PC-9 (cell line): ENCODE results near the gene SH3RF3. TPM values are rescaled to one million over a fixed set of nuclear protein-coding genes. Genes with fewer than 3 reads are reported as not detected.

Experiments
- BruUV-seq: library from RNA; stranded (reverse); fragments of 400-500 nt; replicated peaks from 2 replicates; lab custom pipeline; 2021; lab: Mats Ljungman, UMichigan
- CTCF ChIA-PET: fragments of 300-600 bp; sonication (Branson Sonifier 250); formaldehyde crosslinking; loops from one replicate; lab custom pipeline; 2022; ENCODE audit warnings: antibody characterized with exemption; lab: Charles Lee
- POLR2A ChIA-PET: fragments of 300-600 bp; sonication (Branson Sonifier 250); formaldehyde crosslinking; loops from one replicate; lab custom pipeline; 2022; ENCODE audit warnings: antibody characterized with exemption; ENCODE audit not compliant: unreplicated experiment; lab: Charles Lee
- DNase-seq, 2 experiments: peaks; one replicate each; pipeline versions ENCODE4 v3.0.0 to v3.0.0-alpha.2; 2015 to 2022; ENCODE audit warnings: mixed read lengths in 1 of 2
- H2AFZ ChIP-seq: fragments of 200-600 bp; sonication (generic); 2 replicates; pipeline ENCODE4 v1.8.1; 2017; ENCODE audit warnings: antibody characterized with exemption
- H3F3A ChIP-seq: fragments of 200-600 bp; sonication (generic); 2 replicates; pipeline ENCODE4 v1.8.1; 2017; ENCODE audit warnings: antibody characterized with exemption, mild to moderate bottlenecking, low read depth; ENCODE audit not compliant: insufficient read depth
- H3K27ac ChIP-seq: fragments of 200-600 bp; sonication (generic); 2 replicates; pipeline ENCODE4 v1.6.1; 2016; ENCODE audit warnings: mixed run types
- H3K27me3 ChIP-seq: fragments of 200-600 bp; sonication (generic); 2 replicates; pipeline ENCODE4 v1.6.1; 2016; ENCODE audit warnings: low read depth, mixed run types; ENCODE audit not compliant: insufficient read depth
- H3K36me3 ChIP-seq: fragments of 200-600 bp; sonication (generic); 2 replicates; pipeline ENCODE4 v1.6.1; 2016; ENCODE audit warnings: low read depth, mixed run types
- H3K4me1 ChIP-seq: fragments of 200-600 bp; sonication (generic); replicated peaks from 2 replicates; pipeline ENCODE4 v1.6.1; 2016; ENCODE audit warnings: mixed run types; ENCODE audit not compliant: insufficient read depth
- H3K4me2 ChIP-seq: fragments of 200-600 bp; sonication (generic); 2 replicates; pipeline ENCODE4 v1.6.1; 2017; ENCODE audit warnings: mixed run types
- H3K4me3 ChIP-seq: fragments of 200-600 bp; sonication (generic); 2 replicates; pipeline ENCODE4 v1.6.1; 2016; ENCODE audit warnings: mixed run types
- H3K79me2 ChIP-seq: fragments of 200-600 bp; sonication (generic); 2 replicates; pipeline ENCODE4 v1.6.1; 2017; ENCODE audit warnings: low read depth, mixed run types
- H3K9me2 ChIP-seq: fragments of 200-600 bp; sonication (generic); 2 replicates; pipeline ENCODE4 v1.8.1; 2017; ENCODE audit warnings: mild to moderate bottlenecking; ENCODE audit not compliant: insufficient read depth
- H3K9me3 ChIP-seq: fragments of 200-600 bp; sonication (generic); 2 replicates; pipeline ENCODE4 v1.8.1; 2016; ENCODE audit warnings: low read depth; ENCODE audit not compliant: insufficient read depth
- H4K20me1 ChIP-seq: fragments of 200-600 bp; sonication (generic); 2 replicates; pipeline ENCODE4 v1.8.1; 2017; ENCODE audit not compliant: insufficient read depth
- EZH2 ChIP-seq: fragments of 200-600 bp; sonication (generic); IDR thresholded peaks from 2 replicates; pipeline ENCODE4 v1.8.0; 2017; ENCODE audit warnings: antibody characterized with exemption, low read depth
- intact Hi-C: fragments of 100-400 bp; cut with micrococcal nuclease; formaldehyde crosslinking; loops from one replicate; pipeline ENCODE4 v1.10.0; 2022; ENCODE audit not compliant: unreplicated experiment
- total RNA-seq: library from RNA; stranded (reverse); gene quantifications from 2 replicates; pipeline ENCODE4 v1.2.3, GENCODE V29; 2021
- TF ChIP-seq, protein P1 (sequence below): fragments of 200-600 bp; sonication (generic); conservative IDR thresholded peaks from 2 replicates; pipeline ENCODE4 v1.6.1; 2017; ENCODE audit warnings: mixed run types, antibody characterized with exemption, mild to moderate bottlenecking, moderate library complexity

Gene SH3RF3
- total RNA-seq, 1 experiment from 2014 or later = 6.1 TPM

DNA sequence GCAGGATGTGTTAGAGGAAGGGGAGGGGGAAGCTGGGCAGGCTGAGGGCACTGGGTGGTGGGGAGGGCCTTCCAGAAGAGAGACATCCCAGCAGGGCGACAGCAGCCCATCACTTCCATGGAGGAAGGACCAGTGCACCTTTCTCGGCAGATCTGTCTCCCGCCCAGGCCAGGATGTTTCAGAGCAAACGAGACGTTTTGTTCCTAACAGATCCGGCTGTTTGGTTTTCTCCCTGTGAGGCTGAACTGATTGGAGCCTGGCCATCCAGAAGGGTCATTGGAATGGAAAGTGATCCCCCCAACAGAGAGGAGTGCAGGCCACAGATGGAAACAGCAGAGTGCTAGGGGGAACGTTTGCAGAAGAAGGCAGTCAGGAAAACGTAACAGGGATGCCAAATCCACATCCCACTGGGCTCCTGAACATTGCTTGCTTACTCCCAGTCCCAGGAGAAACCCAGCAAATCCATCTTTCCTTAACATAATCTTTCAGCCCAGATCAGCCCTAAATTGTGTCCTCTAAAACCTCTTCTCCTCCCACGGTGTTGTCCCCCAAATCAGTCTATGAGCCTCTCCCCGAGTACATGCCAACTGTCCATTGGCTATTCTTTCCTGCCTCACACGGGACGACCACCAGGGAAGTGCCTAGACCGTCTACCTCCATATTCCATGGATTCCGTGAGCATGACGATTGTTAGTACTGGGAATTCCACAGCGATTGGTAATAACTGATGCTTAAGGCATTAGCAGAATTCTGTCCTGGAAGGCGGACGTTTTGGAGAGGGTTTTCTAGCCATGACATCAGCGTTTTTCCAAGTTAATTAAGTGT, 357.9 kb downstream of the SH3RF3 start:
- Histone ChIP-seq H4K20me1 (no peaks in the 10 kb centered on the region), H3K27me3 (no peaks in the 10 kb centered on the region), H3K4me2 (no peak overlapping the region), H3K4me1 (no peaks in the 10 kb centered on the region), H3K79me2 (no peaks in the 10 kb centered on the region), H3K27ac (no peak overlapping the region), H3K36me3 (no peaks in the 10 kb centered on the region), H3K4me3 (no peak overlapping the region), H3K9me2 (no peaks in the 10 kb centered on the region), H3F3A (no peaks in the 10 kb centered on the region), H3K9me3 (no peaks in the 10 kb centered on the region), H2AFZ (no peak overlapping the region)
- ChIA-PET POLR2A (no interaction called here), CTCF (no interaction called here)
- intact Hi-C loops = no loop called here
- BruUV-seq = no TSS peak
- no peak for TF ChIP-seq EZH2
- TF ChIP-seq, protein P1, sequence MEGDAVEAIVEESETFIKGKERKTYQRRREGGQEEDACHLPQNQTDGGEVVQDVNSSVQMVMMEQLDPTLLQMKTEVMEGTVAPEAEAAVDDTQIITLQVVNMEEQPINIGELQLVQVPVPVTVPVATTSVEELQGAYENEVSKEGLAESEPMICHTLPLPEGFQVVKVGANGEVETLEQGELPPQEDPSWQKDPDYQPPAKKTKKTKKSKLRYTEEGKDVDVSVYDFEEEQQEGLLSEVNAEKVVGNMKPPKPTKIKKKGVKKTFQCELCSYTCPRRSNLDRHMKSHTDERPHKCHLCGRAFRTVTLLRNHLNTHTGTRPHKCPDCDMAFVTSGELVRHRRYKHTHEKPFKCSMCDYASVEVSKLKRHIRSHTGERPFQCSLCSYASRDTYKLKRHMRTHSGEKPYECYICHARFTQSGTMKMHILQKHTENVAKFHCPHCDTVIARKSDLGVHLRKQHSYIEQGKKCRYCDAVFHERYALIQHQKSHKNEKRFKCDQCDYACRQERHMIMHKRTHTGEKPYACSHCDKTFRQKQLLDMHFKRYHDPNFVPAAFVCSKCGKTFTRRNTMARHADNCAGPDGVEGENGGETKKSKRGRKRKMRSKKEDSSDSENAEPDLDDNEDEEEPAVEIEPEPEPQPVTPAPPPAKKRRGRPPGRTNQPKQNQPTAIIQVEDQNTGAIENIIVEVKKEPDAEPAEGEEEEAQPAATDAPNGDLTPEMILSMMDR = no peak
- no peak for DNase-seq

DNA sequence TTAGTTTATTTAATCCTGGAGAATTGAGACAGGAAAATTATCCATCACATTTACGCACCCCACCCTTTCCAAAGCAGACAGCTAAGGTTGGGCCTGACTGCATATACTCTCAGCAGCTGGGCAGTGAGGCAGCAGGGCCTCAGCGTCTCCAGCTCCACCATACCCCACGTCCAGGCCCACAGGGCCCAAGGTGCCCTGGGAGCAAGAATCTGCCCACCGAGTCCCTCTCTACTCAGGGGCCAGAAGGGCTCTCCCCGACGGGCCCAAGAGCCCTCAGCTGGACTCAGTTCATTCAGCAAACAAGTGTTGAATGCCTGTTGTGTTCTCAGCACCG, 358.5 kb downstream of the SH3RF3 start:
- Histone ChIP-seq H3K9me2 (no peaks in the 10 kb centered on the region), H2AFZ (no peak overlapping the region), H3K36me3 (no peaks in the 10 kb centered on the region), H4K20me1 (no peaks in the 10 kb centered on the region), H3K4me2 (no peak overlapping the region), H3K79me2 (no peaks in the 10 kb centered on the region), H3K27ac (no peak overlapping the region), H3K4me3 (no peak overlapping the region), H3K27me3 (no peaks in the 10 kb centered on the region), H3F3A (no peaks in the 10 kb centered on the region), H3K4me1 (no peaks in the 10 kb centered on the region), H3K9me3 (no peaks in the 10 kb centered on the region)
- ChIA-PET POLR2A (no interaction called here), CTCF (no interaction called here)
- TF ChIP-seq, protein P1 = no peak
- TF ChIP-seq EZH2 = no peak
- intact Hi-C loops = no loop called here
- no peak for DNase-seq
- no TSS peak for BruUV-seq

DNA sequence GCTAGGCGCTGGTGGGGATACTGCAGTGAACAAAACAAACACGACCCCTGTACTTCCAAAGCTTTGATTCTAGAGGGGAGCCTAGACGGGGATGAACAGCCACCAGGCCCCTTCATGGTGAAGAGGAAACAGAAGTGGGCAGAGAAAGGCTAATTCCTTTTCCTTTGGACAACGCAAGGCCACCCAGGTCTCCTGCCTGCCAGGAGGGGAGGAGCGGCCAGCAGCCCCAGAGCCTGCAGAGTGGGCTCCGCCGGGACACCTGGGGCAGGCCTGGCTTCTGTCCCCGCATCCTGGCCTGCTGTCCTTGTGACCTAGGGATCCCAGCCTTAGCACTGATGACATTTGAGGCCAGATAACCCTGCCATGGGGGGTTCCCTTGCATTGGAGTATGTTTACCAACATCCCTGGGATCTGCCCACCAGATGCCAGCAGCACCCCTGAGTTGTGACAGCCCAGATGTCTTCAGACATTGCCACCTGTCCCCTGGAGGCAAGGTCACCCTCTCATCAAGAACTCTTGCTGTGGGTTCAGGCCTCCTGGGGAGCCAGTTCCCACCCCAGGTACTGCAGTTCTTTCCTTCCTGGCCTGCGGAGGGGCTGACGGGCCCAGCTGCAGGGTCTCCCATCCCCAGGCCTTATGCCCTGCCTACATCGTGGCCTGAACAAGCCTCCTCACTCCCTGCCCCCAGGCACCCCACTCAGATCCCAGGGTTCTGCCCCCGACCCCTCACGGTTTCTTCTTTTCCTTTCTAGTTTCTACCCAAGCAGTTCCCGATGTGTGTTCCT, 359.1 kb downstream of the SH3RF3 start:
- no peak for TF ChIP-seq EZH2
- TF ChIP-seq, protein P1 = no peak
- H3K4me2 ChIP-seq = no peak overlapping the region
- no peaks in the 10 kb centered on the region for H3K79me2 ChIP-seq
- no peaks in the 10 kb centered on the region for H3K27me3 ChIP-seq
- H3K4me3 ChIP-seq = no peak overlapping the region
- H2AFZ ChIP-seq = no peak overlapping the region
- H3K27ac ChIP-seq = no peak overlapping the region
- H4K20me1 ChIP-seq = no peaks in the 10 kb centered on the region
- ChIA-PET POLR2A (no interaction called here), CTCF (no interaction called here)
- no TSS peak for BruUV-seq
- no peaks in the 10 kb centered on the region for H3K36me3 ChIP-seq
- H3K9me2 ChIP-seq = no peaks in the 10 kb centered on the region
- H3F3A ChIP-seq = no peaks in the 10 kb centered on the region
- H3K4me1 ChIP-seq = no peaks in the 10 kb centered on the region
- DNase-seq = no peak
- H3K9me3 ChIP-seq = no peaks in the 10 kb centered on the region
- intact Hi-C loops = no loop called here
